Kidney (tissue), 22 donors: Measurements from ENCODE around the gene CABP1. TPM values are rescaled to one million over a fixed set of nuclear protein-coding genes. Genes with fewer than 3 reads are reported as not detected.

Experiments used
- DNase-seq, 5 donors: peaks; one replicate each; pipeline ENCODE4 v3.0.0-alpha.2; 2013 to 2020
- FAIRE-seq: peaks from 2 replicates; lab custom pipeline; 2012; peaks lifted over from hg19 to GRCh38; lab: Jason Lieb, UNC
- H3K27ac ChIP-seq, 2 donors: one replicate each; pipeline ENCODE4 v1.7.0; 2013; ENCODE audit warnings: low read depth in 2 of 2, low read length in 2 of 2, inconsistent platforms in 1 of 2
- H3K27me3 ChIP-seq: one replicate; pipeline ENCODE4 v1.7.1; 2013; ENCODE audit warnings: low read length, inconsistent platforms; ENCODE audit not compliant: control insufficient read depth, insufficient read depth
- H3K36me3 ChIP-seq, 3 donors: one replicate each; pipeline versions ENCODE4 v1.7.0 to v1.7.1; 2013; ENCODE audit warnings: low read length in 3 of 3, control low read depth in 1 of 3, inconsistent platforms in 1 of 3; ENCODE audit not compliant: insufficient read depth in 3 of 3, control insufficient read depth in 2 of 3
- H3K4me1 ChIP-seq, 3 donors: one replicate each; pipeline versions ENCODE4 v1.7.0 to v1.7.1; 2013; ENCODE audit warnings: low read length in 3 of 3, inconsistent platforms in 1 of 3, low read depth in 1 of 3; ENCODE audit not compliant: control insufficient read depth in 2 of 3, insufficient read depth in 2 of 3
- H3K4me3 ChIP-seq, 3 donors: one replicate each; pipeline versions ENCODE4 v1.7.0 to v1.8.1; 2013; ENCODE audit warnings: low read length in 3 of 3, control low read depth in 1 of 3, inconsistent platforms in 1 of 3
- H3K9ac ChIP-seq, 3 donors: one replicate each; pipeline versions ENCODE4 v1.7.0 to v1.7.1; 2013; ENCODE audit warnings: low read length in 3 of 3, control low read depth in 1 of 3, inconsistent platforms in 1 of 3
- H3K9me3 ChIP-seq, 3 donors: one replicate each; pipeline versions ENCODE4 v1.7.0 to v1.7.1; 2013; ENCODE audit warnings: low read length in 3 of 3, control low read depth in 1 of 3, inconsistent platforms in 1 of 3; ENCODE audit not compliant: control insufficient read depth in 2 of 3, insufficient read depth in 1 of 3
- intact Hi-C: fragments of 100-400 bp; cut with DNase I; formaldehyde crosslinking; loops from one replicate; pipeline ENCODE4 v1.11.1; 2022
- long read RNA-seq, 10 donors: library from polyadenylated mRNA in 1 of 10; unstranded in 1 of 10; transcript quantifications; one replicate each; pipeline ENCODE4 v2.0.0 and lab custom pipeline, GENCODE V29; 2021 to 2026
- polyA plus RNA-seq: library from polyadenylated mRNA; stranded (reverse); fragments of 350-450 nt; fragmentation: Illumina TruSeq; extraction: RNeasy Lipid Tissue Mini Kit (QIAGEN cat#74804); gene quantifications from one replicate; pipeline ENCODE4 v1.2.3, GENCODE V29; 2014; ENCODE audit warnings: low read depth, low replicate concordance; ENCODE audit not compliant: insufficient read depth
- total RNA-seq: library from RNA; stranded (reverse); fragmentation: NEBNext Ultra II Directional; extraction: Animal tissue kit (Norgen Biotek cat#: 25700); gene quantifications from one replicate; pipeline ENCODE4 v1.2.1, GENCODE V29; 2021
- TF ChIP-seq, protein P1 (sequence below): IDR thresholded peaks from 3 replicates; pipeline ENCODE4 v1.5.1; 2012; ENCODE audit warnings: mild to moderate bottlenecking, moderate library complexity, borderline replicate concordance; ENCODE audit not compliant: insufficient read depth; ENCODE audit errors: extremely low read depth
- donor health status: control.
- donor health status: control.
- donor health status: control.
- donor health status: control.
- donor health status: control.
- donor health status: DM: yes; HTN: yes; CAD: no.
- donor health status: Normal renal cell carcinoma (clear cell type).

The CABP1 gene
- total RNA-seq (2.0 TPM), polyA plus RNA-seq (24.1 TPM)
- long read RNA-seq, donor 1, result 0 reads
- long read RNA-seq, donor 2, result 0 reads
- long read RNA-seq, donor 3, transcript CABP1-202 (6 exons, 1,658 nt), result major isoform, 6 of 6 reads
- long read RNA-seq, donor 3, partial matches to known transcripts, result 0 of 6 reads
- long read RNA-seq, donor 3, other reads (novel, unspliced or antisense), result 0 of 6 reads
- long read RNA-seq, donor 4, result 0 reads
- long read RNA-seq, donor 5, result 0 reads
- long read RNA-seq, donor 6, partial matches to known transcripts, result 0 of 2 reads
- long read RNA-seq, donor 6, other reads (novel, unspliced or antisense), result 0 of 2 reads
- long read RNA-seq, donor 7, partial matches to known transcripts, result 0 of 4 reads
- long read RNA-seq, donor 7, other reads (novel, unspliced or antisense), result 1 of 4 reads
- long read RNA-seq, donor 8, result 0 reads
- long read RNA-seq, donor 9, partial matches to known transcripts, result 0 of 2 reads
- long read RNA-seq, donor 9, other reads (novel, unspliced or antisense), result 0 of 2 reads
- long read RNA-seq, donor 10, result 0 reads

DNA sequence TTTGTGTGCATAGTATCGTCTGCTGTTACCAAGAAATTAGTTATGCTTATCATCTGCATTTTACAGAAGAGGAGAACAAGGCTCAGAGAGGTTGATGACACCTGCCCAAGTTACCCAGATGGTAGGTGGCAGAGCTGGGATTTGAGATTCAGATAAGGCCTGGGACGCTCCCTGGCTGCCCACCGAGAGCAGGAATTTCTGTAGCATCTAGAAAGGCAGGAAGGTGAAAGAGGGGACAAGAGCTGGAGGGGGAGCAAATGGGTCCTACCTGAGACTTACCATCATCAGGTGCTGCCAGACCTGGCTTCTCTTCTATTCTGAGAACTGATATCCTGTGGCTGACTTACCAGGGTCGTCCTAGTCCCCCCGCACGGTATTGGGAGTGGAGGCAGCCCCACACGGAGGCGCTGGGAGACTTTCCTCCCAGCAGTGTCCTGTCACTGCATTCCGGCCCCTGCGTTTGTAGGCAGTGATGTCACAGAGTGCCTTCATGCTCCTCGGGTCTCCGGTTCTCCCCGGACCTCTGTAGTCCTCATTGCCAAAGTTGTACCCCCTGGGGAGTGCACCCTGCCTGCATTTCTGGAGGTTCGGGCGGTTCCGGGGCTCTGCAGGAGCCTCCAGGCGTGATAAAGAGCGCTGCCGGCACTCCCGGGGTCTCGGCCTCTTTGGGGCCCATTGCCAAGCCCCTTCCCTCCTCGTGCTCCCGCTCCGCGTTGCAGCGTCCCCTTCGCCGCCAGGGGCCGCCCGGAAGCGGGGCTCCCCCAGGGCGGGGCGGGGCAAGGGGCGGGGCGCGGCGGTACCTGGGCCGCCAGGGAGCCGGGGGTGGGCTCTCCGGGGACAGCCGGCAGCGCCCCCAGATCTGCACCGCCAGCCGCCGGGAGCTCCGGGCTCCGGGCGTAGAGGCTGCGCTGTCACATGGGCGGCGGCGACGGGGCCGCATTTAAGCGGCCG lies at the start of gene CABP1:
Gene CABP1, plus strand, starts transcription at position 856 of the 951 bp plus-strand sequence. Its CDS starts 60 bp downstream, at position 916.
- H3K9me3 ChIP-seq, result no peaks in the 10 kb centered on the region
- TF ChIP-seq, protein P1, sequence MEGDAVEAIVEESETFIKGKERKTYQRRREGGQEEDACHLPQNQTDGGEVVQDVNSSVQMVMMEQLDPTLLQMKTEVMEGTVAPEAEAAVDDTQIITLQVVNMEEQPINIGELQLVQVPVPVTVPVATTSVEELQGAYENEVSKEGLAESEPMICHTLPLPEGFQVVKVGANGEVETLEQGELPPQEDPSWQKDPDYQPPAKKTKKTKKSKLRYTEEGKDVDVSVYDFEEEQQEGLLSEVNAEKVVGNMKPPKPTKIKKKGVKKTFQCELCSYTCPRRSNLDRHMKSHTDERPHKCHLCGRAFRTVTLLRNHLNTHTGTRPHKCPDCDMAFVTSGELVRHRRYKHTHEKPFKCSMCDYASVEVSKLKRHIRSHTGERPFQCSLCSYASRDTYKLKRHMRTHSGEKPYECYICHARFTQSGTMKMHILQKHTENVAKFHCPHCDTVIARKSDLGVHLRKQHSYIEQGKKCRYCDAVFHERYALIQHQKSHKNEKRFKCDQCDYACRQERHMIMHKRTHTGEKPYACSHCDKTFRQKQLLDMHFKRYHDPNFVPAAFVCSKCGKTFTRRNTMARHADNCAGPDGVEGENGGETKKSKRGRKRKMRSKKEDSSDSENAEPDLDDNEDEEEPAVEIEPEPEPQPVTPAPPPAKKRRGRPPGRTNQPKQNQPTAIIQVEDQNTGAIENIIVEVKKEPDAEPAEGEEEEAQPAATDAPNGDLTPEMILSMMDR, result peak; percentile 15
- no peak within 1 kb of the TSS for H3K9ac ChIP-seq
- H3K36me3 ChIP-seq, result no peaks in the 10 kb centered on the region
- H3K27me3 ChIP-seq, result peaks cover 23% of the 10 kb centered on the region
- intact Hi-C loops, result loop anchor here (10.0 kb wide), 1 partner anchor 75 kb away; the partner anchor contains the start of gene UNC119B
- DNase-seq, result peak; percentile 45 to 75 (median 58)
- peak within 1 kb of the TSS in 2 of 3 donors; percentile 18 to 39 for H3K4me3 ChIP-seq
- H3K27ac ChIP-seq, result no peak within 1 kb of the TSS
- FAIRE-seq, result no peak
- H3K4me1 ChIP-seq, result peaks cover 0 to 4% (median 0%) of the 10 kb centered on the region in 3 donors

DNA sequence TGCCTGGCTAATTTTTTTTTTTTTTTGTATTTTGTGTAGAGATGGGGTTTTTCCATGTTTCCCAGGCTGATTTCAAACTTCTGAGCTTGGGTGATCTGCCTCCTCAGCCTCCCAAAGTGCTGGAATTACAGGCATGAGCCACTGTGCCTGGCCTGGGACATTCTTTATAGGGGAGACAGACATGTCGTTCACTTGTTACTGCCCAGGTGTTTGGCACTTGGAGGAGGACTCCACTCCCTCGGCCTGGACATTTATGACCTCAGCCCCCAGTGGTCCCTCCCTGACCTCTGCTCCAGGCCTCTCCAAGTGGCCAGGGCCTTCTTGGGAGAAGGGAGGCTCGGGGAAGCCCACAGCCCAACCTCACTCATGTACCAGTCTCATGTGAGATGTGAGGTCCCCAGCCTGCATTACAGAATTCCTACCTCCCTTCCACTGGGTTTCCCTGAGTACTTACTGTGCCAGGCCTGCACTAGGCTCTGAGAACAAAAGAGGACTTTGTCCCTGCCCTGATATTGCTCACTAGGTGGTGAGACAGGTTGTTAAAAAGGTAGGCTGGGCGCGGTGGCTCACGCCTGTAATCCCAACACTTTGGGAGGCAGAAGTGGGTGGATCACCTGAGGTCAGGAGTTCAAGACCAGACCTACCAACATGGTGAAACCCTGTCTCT lies 49.6 kb upstream of the CABP1 start:
- H3K27me3 ChIP-seq, result no peaks in the 10 kb centered on the region
- no peak overlapping the region for H3K9ac ChIP-seq
- no peaks in the 10 kb centered on the region for H3K4me1 ChIP-seq
- no peak overlapping the region for H3K4me3 ChIP-seq
- FAIRE-seq, result no peak
- H3K9me3 ChIP-seq, result no peaks in the 10 kb centered on the region
- H3K27ac ChIP-seq, result no peak overlapping the region
- intact Hi-C loops, result no loop called here
- no peak for DNase-seq
- TF ChIP-seq, protein P1, result no peak
- H3K36me3 ChIP-seq, result no peaks in the 10 kb centered on the region

- TF ChIP-seq, protein P1, result no peak
- H3K4me3 ChIP-seq, result no peak overlapping the region
- no peaks in the 10 kb centered on the region for H3K9me3 ChIP-seq
- intact Hi-C loops, result no loop called here
- no peaks in the 10 kb centered on the region for H3K4me1 ChIP-seq
- no peak overlapping the region for H3K27ac ChIP-seq
- FAIRE-seq, result no peak
- no peaks in the 10 kb centered on the region for H3K27me3 ChIP-seq
- no peaks in the 10 kb centered on the region for H3K36me3 ChIP-seq
- H3K9ac ChIP-seq, result no peak overlapping the region
- no peak for DNase-seq
Observed at GRCh38 chr12:120592121-120593049, 48.0 kb upstream of the CABP1 start.
